ENCODE data around the gene CRABP2.
A peak's percentile ranks its signal among the peaks of the same experiment; 100 is the strongest.

The CRABP2 gene

DNA sequence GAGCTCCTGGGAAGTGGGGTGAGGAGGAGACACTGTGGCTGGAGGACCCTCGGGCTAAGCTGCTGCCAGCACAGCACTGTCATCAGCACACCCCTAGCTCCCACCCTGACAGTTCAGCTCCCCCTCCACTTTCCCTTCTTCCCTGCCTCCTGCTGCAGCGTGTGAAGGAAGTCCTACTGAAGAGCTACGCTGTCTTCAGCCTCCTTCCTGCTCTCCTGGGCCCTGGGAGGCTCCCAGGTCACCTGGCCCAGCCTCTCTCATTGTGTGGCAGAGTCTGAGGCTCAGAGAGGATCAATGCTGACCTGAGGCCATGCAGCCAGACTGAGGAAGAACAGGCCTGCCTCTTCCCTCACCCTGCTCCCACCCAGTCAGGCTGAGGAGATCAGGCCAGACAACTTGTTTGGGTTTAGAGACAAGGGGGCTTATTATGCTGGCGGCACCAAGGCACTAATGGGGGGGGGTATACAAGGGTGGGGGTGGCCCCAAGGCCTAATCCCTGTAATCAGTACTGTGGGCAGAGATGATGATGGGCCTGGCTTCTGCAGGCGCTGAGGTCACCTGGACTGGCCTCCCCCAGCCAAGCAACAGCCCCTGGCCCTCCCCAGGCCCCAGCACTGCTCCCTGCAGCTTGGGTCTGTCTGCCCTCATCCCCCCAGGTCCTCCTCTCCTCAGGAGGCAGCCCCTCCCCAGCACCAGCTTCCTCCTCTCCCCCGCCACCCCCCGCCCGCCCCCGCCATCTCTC lies 37.2 kb downstream of the CRABP2 start:
- no peak for DNase-seq (ENCODE audit: low read depth)

DNA sequence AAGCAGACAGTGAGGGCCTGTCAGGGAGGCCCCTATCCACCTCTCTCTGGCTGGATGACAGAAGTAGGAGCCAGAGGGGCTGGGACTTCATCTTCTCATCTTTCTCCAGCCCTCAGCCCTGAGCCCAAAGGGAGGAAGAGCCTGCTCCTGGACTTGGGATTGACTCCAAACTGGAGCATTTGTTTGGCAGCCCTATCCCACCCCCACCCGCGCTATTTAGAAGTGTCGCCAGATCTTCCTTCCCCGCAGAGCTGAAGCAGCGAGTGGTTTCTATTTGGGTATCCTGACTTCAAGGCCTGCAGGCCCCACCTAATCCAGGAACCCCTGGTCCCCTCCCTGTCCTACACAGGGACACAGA lies 37.8 kb downstream of the CRABP2 start:
- no peak for DNase-seq (ENCODE audit: low read depth)

DNA sequence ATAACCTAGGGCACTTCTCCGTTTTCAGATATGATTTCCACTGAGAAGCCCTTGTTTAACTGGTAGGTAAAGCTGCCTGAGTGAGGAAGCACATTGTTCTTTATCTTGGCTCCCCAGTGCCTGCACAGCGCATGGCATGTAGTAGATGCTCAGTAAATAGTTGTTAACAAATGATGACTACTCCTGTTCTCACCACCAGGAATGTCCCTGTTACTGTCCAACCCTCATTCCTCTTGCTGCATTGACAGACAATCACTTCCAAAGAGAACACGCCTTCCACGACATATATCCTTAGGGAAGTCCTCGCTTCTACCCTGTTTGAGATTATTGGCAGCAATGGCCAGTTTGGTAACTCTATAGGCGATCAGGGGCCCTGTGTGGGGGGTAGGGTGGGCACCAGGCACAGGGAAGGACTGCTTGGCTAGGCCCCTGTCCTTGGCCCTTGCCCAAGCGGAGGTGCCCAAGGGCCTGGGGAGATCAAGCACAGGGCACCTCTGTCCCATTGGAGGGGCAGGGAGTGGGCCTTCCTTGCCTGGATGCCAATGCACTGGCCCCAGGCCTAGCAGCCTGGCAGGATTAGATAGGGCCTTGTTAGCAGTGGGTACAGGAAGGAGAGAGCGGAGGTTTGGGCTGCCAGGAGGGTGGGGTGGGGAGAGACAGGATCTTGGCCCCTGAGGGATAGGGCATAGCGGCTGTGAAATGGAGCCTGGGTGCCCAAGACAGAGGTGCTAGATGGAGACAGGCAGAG lies 38.3 kb downstream of the CRABP2 start:
- no peak for DNase-seq (ENCODE audit: low read depth)

DNA sequence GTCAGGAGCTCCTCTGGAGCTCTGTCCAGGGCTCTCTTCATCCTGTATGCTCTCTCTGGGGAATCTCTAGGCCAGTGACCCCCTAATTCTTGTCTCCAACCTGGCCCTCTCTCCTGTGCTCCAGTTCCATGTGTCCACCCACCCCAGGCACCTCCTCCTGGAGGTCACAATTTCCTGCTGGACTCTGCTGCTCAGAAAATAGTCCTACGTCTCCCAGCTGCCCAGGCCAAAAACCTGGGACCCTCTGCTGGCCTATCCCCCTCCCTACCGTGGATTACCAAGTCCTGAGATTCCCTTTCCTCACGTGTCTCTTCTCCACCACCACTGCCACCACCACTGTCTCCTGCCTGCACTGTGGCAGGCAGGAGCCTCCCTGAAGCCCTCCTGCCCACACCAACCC lies 39.8 kb downstream of the CRABP2 start:
- no peak for DNase-seq (ENCODE audit: low read depth)

DNA sequence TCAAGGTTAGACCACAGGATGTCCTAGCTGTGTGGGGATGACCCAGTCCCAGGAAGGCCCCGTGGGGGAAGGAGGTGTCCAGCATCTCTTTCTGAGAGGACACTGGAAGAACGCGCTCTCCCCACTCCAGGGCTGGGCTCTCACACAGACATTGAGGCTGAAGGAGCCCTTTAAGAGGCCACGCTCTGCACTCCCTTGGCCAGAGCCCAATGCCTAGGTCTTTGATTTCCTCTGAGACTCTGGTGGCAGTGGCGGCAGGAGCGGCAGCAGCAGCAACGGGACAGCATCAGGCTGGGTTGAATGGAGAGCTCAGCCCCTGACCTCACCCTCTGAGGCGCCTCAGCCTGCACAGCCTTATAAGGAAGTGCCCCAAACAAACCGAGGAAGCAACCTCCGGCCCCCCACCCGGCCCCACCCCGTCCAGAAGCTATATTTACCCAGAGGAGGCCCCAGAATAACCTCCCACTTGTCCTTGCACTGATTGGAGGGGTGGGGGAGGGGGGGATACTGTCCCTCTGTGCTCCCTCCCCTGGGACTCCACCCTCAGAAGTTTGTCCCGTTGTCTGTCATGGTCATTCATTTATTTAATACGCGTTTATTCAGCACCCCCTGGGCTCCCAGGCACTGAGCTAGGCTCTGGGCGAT lies 40.5 kb downstream of the CRABP2 start:
- no peak for DNase-seq (ENCODE audit: low read depth)

DNA sequence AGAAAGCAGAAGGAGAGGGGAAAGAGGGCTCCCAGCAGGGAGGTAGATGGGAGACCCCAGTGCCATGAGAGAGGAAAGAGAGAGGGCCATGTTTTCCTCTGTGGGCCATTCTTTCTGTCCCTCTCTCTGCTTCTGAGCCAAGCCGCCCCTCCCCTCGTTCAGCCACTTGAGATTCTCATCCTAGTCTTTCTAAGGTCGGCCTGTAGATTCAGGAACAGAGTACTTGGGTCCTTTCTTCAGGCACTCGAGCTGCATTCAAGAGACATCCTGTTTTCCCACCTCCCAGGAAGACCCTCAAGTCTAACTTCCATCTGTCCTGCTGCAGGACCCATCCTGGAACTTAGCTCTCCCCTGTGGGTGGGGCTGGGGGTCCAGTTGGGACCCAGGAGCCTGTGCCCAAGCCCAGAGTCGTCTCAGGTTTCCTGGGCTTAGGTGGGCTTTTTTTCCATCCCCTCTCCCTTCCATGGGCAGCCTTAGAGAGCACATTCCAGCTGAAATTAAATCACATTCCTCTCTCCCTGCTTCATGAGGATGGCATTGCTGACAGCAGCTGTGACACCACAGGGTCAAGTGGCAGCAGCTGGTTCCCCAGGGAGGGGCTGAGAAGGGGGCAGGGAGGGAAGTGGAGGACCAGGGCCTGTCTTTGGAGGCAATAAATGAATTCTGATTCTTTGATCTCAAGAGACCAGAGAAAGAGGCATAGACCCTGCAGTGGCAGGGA lies 41.2 kb downstream of the CRABP2 start:
- no peak for DNase-seq (ENCODE audit: low read depth)

DNA sequence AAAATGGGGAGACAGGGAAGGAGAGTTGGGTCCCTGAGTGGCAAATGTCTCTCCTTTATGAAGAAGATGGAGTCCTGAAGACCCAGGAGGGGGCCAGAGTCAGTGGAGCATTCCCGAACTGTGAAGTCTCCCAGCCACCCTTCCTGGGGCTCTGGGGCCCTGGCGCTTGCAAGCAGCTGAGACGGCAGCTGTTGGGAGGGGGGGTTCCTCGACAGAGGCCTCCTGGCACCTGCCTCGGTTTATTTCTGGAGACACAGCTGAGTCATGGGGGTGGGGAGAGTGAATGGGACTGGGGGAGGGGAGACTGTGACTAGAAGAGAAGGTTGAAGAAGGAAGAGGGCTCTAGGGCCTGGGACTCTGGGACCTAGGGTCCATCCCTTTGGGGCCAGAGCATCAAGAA lies 42.2 kb downstream of the CRABP2 start:
- no peak for DNase-seq (ENCODE audit: low read depth)

DNA sequence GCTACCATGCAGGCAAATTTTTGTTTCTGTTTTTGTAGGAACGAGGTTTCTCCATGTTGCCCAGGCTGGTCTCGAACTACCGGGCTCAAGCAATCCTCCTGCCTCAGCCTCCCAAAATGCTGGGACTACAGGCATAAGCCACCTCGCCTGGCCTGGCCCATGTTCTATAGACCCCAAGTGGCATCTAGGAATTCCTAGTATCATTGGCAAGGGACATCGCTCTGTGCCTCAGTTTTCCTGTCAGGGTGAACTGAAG lies 42.7 kb downstream of the CRABP2 start:
- DNase-seq (ENCODE audit: low read depth) = no peak

DNA sequence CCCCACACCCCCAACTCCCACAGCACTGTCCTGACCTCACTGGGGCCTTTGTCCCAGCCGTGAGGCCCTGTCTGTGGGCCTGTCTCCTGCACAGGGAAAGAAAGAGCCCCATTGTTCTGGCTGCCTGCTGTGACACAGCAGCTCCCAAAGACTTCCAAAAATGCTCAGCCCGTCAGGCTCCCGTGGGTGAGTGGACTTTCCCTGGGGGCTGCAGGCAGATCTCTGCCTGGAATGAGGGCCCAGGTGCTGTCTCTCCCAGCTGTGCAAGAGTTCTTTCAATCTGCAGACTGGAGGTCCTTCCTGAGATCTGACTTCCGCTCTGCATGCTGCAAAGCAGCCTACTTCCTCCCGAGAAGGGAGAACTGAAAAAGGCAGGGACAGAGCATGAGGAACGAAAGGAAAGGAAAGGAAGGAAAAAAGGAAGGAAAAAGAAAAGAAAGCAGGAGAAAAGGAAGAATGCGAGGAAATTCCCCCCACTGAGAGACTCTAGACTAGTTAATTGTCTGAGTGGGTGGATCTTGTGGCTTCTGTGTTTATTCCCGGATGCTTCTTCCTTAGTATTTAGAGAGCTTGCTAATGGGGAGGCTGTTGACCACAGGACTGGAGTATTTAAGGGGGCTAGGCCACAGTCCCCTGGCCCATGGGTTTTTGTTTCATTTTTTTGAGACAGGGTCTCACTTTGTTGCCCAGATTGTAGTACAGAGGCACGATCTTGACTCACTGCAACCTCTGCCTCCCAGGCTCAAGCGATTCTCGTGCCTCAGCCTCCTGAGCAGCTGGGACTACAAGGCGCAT lies 43.2 kb downstream of the CRABP2 start:
- no peak for DNase-seq (ENCODE audit: low read depth)

DNA sequence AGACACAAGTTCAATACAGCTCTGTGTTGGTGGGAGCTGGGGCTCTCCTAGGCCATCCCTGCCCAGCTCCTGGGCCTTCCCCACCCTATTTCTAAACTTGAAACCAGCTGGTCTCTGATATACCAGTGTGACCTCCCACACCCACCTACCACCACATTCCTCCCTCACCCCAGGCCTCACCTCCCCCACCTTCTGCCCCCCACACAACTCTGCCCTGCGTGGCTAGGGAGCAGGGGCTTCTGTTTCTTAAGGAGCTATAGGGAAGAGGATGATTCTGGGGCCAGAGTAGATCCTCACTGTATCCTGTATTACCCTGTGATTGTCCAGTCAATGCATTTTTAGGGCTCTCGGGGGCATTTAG lies 44.7 kb downstream of the CRABP2 start:
- DNase-seq (ENCODE audit: low read depth) = no peak

DNA sequence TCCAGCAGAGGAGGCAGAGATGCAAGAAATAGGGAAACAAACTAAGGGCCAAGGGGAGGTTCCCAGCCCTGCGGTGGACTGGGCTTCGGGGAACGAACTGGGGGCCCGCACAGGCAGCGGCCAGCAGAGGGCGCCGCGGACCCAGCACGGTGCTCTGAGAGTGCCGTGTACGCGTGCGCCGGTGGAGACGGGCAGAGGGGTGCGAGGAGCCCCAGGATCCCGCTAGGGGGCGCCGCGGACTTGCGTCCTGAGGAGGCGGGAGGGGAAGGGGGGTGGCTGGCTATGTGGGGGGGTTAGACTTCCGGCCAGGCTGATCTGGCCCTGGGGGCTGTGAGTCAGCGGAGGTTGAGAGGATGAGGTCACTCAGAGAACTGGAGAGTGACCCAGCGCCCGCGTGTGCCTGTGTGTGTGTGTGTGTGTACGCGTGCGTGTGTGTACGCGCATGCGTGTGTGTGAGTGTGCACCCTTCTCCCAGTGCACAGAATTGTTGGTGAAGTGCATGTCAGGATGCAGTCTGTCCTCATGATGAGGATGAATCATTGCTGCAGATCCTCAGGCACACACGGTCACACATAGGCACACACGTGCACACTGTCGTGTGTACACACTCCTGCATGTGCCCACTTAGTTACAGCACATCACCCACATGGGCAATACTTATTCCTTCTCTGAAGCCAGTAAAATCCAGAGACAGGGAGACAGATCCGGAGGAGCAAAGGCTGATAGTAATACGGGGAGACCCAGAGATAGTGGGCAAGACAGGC lies 45.2 kb downstream of the CRABP2 start:
- peak; percentile 87 for DNase-seq (ENCODE audit: low read depth)

DNA sequence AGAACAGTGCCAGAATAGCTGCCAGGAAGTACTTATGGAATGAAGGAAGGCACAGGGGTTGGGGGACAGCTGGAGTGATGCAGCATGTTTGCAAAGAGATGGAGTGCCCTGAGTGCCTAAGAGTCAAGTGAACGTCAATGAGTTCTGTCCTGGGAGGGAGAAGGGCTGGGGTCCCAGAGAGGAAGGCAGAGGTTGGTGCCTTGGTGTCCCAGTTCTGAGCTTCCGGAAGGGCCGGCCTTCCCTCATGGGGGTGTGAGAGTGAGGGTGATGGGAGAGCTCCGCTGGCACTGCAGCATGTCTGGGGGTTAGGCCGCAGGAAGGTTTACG lies 45.8 kb downstream of the CRABP2 start:
- DNase-seq (ENCODE audit: low read depth) = no peak

DNA sequence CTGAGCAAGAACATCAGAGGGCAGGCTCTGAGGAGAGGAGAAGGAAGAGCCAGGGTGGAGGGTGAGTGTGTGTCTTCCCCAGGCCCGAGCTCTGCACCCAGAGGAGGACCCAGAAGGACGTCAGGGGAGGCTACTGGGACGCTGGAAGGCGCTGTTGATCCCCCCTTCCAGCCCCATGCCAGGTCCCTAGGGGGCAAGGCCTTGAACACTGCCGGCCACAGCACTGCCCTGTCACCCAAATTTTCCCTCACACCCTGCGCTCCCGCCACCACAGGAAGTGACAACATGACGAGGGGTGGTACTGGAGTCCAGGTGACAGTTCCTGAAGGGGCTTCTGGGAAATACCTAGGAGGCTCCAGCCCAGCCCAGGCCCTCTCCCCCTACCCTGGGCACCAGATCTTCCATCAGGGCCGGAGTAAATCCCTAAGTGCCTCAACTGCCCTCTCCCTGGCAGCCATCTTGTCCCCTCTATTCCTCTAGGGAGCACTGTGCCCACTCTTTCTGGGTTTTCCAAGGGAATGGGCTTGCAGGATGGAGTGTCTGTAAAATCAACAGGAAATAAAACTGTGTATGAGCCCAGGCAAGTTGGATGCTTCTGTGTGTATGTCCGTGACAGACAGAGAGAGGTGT lies 46.3 kb downstream of the CRABP2 start:
- no peak for DNase-seq (ENCODE audit: low read depth)

DNA sequence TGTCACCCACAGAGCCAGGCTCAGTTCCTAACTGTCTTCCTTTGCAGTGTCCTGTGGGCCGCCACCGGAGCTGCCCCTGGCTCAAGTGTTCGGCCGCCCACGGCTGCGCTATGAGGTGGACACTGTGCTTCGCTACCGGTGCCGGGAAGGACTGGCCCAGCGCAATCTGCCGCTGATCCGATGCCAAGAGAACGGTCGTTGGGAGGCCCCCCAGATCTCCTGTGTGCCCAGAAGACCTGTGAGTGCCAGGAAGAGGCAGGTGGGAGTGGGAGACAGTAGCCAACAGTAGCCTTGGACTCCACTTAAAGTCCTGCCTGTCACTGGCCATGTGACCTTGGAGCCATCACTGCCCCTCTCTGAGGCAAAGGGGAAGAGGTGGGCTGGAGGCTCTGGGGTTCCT lies 46.9 kb downstream of the CRABP2 start:
- DNase-seq (ENCODE audit: low read depth) = no peak

DNA sequence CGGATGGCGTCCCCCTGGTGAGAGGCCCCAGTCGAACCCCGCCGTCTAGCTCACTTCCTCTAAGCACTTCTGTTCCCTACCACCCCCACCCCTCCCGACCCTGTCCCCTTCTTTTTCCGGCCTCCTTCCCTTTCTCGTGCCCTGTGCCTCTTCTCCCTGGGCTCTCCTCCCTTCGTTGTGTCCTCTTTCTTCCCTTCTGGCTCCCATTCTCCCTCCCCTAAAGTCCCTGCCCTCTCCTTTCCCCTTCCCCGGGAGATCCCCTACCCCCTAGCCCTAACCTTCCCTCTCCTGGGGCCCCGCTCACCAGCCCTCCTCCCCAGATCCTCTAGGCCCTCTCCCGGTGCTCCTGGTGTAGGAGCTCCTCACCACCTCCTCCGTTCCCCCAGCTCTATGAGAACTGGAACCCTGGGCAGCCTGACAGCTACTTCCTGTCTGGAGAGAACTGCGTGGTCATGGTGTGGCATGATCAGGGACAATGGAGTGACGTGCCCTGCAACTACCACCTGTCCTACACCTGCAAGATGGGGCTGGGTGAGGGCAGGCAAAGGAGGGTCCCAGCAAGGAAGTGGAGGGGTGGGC lies 47.6 kb downstream of the CRABP2 start:
- no peak for DNase-seq (ENCODE audit: low read depth)

DNA sequence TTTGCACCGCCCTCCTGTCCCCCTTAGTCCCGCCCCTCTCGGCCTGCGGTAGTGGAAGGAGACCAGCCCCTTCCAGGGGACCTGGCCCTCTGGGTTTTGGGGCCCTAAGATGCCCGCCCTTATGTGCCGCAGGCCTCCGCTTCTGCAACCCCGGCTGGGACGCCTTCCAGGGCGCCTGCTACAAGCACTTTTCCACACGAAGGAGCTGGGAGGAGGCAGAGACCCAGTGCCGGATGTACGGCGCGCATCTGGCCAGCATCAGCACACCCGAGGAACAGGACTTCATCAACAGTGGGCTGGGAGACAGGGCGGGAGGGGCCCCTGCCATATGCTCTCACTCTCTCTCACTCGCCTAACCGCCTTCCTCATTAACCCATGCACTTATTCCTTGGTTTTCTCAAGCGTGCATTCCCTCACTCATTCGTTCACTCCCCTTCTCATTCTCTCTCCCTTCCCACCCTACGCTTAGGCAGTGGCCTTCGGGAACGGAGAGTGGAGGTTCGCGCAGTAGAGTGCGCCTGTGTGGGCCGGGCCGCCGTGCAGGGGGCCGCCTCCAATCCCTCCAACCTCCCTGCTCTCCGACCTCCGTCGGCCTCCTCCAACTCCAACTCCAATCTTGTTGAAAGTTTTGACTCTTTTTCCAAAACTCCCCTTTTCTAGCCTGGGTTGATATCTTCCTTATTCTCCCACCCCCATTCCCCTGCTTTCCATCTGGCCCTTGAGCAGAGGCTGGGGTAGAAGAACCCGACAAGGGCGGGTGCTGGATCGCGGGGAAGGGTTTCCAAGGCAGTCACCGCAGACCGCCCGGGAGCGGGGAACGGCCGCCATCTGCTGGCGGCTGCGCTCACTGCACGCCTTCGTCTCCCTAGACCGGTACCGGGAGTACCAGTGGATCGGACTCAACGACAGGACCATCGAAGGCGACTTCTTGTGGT lies 48.3 kb downstream of the CRABP2 start:
- no peak for DNase-seq (ENCODE audit: low read depth)

DNA sequence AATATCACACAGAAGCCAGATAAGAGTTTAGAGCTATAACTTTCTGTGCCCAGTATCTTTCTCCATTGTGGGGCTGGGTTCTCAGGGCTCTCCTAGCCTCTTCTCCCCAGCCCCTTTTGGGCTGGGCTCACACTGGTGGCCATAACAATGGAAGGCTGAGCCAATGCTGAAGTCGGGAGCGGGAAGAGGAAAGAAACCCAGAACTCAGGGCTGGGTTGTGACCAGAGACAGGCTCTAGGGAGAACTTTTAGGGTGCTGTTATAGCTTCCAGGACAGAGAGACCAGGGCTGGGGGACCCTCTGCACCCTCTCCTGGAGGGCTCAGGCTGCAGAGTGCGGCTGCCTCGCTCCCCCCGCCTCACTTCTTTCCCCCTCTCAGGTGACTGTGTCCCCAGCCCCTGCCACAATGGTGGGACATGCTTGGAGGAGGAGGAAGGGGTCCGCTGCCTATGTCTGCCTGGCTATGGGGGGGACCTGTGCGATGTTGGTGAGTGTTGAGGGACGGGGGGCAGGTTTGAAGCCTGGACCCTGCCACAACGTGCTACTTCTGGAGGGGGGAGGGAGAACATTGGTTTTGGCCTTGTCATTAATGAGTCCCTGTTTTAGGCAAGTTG lies 49.4 kb downstream of the CRABP2 start:
- no peak for DNase-seq (ENCODE audit: low read depth)

DNA sequence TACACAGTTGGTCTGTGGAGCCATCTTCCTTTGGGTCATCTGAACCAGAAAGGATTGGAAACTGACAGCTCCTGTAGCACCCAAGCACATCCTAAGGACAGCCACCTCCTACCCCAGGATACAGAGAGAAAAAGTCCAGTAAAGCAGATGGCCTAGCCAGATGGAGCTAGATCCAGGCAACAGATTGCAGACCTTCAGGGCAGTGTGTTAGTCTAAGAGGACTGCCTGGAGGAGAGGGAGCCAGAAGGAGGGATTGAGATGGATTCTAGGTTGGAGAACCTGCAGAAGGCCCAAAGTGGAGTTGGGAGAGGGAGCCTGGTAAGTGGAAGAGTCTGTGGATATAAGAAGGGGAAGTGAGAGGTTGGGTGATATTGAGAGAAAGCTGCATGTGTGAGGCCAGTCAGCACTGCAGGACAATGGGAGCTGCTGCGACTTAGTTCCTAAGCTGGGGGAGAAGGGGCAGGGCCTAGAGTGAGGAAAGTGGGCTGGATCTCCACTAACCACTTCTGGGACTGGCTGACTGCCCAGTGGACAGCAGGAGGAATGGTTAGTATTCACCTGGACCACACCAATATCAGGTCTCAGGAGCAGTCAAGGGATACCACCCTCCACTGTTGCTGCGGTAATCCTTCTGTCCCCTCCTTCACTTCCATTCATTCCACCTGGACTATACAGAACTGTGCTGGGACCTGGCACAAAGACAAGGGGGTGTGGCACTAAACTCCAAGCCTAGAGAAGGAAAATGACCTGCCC lies 50.1 kb downstream of the CRABP2 start:
- no peak for DNase-seq (ENCODE audit: low read depth)

DNA sequence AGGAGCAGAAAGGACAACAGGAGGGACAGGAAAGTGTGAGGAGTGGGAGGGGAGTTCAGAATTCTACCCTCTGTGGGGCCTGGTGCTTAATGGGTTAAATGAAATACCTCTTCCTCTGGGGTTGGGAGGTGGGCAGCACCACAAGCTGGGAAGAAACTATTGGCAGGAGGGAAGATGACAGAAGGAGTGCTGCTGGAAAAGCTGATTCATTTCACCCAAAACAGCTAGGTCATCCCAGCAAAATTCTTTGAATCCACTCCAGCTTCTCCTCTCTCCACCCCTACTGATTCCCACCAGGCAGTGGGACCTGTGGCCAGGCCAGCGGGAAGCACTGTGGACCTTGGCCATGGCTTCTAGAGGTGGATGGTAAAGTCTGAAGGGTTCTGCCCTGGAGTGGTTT lies 50.7 kb downstream of the CRABP2 start:
- DNase-seq (ENCODE audit: low read depth) = no peak

Measured in non-pigmented ciliary epithelial cell (primary cell).